Measurements from ENCODE around the gene NTPCR.

The NTPCR gene

DNA sequence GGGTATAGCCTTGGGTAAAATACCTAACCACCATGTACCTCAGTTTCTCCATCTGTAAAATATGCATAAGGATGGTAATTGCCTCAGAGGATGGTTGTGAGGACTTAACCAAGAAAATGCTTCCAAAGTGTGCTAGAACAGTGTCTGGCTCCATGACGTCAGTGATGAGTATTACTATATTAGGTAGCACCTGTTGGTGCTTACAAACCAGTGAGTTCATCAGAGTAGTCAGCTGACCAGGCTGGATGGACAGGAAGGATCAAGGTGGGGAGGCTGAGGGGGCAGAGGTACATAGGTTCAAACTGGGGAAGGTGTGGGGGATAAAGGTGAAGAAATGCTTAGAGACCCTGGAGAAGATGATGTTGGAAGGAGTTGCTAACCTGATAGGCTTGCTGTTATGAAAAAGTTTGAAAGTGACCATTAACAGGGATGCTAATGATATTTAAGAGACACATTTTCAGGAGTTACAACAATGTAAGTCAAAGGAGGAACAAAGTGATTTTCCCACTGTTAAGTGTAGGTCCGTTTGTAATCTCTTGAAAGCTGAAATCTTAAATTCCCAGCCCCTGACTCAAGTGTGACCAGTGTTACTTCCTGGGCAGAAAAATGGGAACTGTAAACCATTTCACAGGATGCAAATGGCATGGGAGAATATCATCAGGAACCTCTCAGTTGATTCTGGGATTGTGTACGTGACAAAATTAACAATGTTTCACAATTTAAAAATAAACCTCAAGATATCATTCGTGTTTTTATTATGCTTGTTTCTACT, 4.4 kb downstream of the NTPCR start:
- Histone ChIP-seq H3K4me3 (no peak overlapping the region), H3K27ac (no peak overlapping the region)

GRCh38 chr1:232956081-232956480, 5.7 kb downstream of the NTPCR start:
- no peak overlapping the region for H3K4me3 ChIP-seq
- no peak overlapping the region for H3K27ac ChIP-seq

DNA sequence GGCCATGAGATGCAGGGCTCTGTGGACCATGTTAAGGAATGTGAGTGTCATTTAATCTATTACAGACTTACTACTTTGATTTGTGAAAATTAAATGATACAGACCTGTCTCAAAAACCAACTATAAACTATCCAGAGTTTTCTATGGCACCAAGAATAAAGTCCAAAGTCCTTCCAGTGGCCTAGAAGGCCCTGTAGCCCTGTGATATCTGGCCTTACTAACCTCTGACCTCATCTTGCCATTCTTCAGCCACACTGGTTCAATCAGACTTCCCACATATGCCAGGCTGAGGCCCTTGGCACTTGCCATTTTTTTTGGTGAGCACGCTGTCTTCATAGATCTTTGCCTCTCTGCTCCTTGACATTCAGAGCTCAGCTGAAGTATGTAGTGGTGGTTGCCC, 7.7 kb downstream of the NTPCR start:
- Histone ChIP-seq H3K4me3 (no peak overlapping the region), H3K27ac (no peak overlapping the region)

DNA sequence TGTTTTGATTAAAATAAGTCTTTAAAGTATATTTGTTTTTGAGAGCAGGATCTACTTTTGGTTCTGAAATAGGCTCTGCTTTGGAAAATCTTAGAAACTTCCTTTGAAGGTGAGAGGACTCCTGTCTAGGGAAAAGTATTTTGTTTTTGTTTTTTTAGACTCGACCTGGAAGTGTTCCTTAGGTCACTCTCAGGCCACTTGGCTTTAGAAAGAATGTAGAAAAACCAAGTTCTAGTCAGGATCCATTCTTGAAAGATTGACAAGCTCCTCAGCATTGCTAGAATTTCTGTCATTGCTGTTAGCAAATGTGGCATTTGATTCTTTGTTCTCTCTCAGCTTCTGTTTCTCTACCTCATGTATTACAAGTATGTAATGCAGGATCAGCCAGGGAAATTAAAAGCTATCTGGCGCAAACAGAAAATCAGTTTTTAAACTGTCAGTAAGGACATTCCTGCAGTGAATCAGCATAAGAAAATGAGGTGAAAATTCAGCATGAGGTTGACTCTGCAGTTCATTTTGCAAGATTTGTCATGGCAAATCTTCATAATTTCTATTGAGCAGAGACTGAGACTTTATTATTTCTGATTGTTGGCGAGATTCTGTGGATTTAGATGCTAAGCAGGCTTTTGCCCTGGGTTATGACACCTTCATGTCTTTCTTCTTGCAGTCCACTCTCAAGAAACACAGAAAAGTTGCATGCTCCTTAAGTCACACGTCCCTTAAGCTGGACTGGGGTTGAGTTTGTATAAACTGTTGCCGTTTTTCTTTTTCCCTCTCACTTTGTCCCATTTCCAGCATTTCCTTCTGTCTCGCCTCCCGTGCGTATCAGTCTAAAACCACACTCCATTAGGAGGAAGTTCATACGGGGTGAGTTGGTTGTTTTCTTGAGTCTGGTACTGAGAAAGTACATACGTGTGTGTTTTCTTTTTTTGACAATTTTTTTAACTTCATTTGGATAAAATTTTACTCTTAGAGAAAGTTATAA, 12.6 kb downstream of the NTPCR start:
- no peak overlapping the region for H3K4me3 ChIP-seq
- H3K27ac ChIP-seq: peak overlapping the region in 6 of 21 experiments; percentile 1 to 42 (median 25)

DNA sequence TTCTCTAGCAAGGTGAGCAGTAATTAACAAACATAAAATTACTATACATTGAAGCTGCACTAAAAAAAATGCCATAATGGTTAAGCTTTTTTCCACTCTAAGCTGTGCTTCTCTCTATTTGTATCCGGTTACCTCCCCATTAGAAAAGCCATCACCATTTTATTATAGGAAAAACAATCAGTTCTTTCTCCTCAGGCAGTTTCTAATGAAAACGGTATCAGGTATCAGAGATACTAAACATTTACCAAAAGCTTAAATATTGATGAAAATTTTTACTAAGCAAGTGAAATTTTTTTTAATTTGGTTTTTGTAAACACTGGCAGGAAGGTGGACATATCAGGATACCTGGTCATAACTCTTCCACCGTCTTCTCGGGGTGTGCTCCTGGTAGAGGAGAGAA, 14.2 kb downstream of the NTPCR start:
- no peak overlapping the region for H3K27ac ChIP-seq
- H3K4me3 ChIP-seq: no peak overlapping the region

DNA sequence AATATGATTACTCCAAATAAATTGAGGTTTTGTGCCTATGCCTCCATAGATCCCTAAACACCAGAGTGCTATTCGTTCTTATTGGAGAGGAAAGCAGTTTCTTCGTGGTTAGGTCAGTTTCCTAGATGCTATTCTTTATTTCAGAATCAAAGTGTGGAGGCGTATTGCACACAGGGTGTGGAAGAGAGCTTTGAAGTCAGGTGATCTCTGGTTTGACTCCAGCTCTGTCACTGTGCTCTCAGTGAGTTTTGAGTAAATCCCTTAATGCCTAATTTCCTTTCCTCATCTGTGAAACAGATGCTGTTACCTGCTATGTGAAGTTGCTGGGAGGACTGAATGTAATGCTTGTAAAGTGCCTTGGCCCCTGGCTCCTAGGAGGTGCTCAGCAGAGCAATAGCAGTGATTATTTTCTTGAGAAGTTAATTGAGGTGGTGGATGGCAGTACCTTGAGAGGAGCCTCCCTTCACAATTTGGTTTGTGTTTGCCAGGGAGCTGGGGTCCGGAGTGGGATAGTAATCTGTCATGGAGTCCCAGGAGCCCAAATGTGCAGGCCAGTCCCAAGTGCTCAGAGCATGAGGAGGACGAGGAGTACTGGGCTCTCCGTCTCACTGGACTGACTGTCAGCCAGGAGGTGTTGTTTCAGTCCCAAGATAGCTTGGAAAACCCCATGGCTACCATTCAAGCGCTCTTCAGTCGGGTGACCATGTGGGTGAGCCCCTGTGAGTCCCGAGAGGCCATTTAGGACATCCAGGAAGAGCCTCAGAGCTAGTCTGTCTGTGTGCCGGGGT, 14.9 kb downstream of the NTPCR start:
- no peak overlapping the region for H3K27ac ChIP-seq
- no peak overlapping the region for H3K4me3 ChIP-seq

DNA sequence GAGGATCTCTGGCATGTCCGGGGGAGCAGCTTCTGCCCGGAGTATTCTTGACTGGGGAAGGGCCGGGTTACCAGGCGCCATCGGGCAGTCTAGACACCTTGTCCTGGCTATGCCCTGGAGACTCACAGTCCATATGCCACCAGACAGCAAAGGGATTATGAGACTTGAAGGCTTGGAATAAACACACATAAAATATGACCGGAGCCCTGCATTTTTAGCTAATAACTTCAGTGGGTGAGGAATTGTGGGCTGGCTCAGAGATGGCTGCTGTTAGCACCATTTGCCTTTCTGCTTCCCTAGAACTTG, 15.5 kb downstream of the NTPCR start:
- Histone ChIP-seq H3K4me3 (no peak overlapping the region), H3K27ac (no peak overlapping the region)

DNA sequence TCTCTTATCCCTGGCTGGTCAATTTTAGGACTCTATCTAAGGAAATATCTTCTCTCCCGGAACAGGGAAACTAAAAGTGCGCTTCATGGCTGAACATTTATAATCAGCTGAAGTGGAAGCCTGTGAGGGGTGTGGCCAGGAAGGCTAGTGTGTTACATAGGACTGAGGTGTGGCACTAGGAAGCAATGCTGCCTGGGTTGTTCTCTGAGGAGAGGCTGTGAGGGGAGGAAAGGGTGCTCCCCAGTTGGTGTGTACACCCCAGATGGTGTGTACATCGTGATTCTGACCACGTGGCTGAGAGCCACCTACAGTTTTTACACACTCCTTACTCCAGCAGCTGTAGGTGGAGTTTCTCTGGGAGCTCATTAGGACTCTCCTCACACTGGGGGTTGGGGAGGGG, 16.3 kb downstream of the NTPCR start:
- no peak overlapping the region for H3K4me3 ChIP-seq
- no peak overlapping the region for H3K27ac ChIP-seq

DNA sequence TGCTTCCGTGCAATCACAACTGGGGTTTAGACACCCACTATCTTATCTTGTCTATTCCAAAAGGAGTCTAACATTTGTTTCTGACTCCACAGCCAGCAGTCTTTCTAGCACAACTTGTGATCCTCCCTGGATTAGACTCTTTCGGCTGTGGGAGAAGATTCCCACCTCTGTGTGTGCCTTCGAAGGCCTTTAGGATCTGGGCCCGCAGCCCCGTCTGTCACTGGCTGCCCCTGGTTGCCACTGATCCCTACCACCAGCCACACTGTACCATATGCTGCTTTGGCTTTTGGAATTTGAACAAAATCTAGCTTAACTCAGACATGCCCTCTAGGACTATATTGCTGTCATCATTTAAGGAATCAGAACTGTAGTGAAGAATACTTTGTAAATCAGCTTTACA, 18.0 kb downstream of the NTPCR start:
- Histone ChIP-seq H3K4me3 (no peak overlapping the region), H3K27ac (no peak overlapping the region)

DNA sequence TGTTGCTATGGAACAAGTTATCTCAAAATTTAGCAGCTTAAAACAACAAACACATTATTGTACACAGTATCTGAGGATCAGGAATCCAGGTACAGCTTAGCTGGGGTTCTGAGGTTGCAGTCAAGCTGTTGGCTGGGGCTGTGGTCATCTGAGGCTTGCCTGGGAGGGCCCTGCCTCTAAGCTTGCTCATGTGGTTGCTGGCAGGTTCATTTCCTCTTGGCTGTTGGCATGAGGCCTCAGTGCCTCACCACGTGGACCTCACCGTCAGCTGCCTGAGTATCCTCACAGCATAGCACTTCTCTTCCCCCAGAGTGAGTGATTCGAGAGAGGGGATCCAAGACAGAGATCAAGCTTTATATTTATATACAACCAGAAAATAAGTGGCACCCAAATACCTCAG, 18.6 kb downstream of the NTPCR start:
- no peak overlapping the region for H3K27ac ChIP-seq
- no peak overlapping the region for H3K4me3 ChIP-seq

DNA sequence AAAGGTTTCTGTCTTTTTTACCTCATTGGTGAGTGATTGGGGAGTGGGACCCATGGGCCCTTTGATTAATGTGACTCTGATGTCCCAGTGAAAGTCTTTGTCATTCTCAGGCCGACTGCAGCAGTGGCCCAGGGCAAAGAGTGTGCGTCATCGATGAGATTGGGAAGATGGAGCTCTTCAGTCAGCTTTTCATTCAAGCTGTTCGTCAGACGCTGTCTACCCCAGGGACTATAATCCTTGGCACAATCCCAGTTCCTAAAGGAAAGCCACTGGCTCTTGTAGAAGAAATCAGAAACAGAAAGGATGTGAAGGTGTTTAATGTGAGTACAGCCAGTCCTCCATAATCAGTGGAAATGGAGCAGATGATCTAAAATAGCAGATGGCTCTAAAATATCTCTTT, 19.4 kb downstream of the NTPCR start:
- Histone ChIP-seq H3K27ac (no peak overlapping the region), H3K4me3 (no peak overlapping the region)

DNA sequence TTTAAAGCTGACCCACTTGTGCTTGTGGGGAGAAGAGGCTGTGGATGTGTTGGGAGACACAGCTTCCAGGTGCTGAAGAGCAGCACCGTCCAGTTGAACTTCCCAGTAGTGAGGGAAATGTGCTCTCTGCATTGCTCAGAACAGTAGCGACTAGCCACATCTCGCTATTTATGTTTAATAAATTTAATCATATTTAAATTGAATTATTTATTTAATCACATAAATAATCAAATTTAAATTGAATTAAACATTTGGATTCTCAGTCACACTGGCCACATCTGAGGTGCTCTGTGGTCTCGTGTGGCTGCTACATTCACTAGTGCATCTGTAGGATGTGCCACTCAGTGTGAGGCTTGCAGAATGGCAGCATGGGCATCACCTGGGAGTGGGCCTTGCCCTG, 20.1 kb downstream of the NTPCR start:
- no peak overlapping the region for H3K27ac ChIP-seq
- no peak overlapping the region for H3K4me3 ChIP-seq

- H3K27ac ChIP-seq: no peak overlapping the region
- no peak overlapping the region for H3K4me3 ChIP-seq
Measured at GRCh38 chr1:232973652-232974611, 23.5 kb downstream of the NTPCR start.

DNA sequence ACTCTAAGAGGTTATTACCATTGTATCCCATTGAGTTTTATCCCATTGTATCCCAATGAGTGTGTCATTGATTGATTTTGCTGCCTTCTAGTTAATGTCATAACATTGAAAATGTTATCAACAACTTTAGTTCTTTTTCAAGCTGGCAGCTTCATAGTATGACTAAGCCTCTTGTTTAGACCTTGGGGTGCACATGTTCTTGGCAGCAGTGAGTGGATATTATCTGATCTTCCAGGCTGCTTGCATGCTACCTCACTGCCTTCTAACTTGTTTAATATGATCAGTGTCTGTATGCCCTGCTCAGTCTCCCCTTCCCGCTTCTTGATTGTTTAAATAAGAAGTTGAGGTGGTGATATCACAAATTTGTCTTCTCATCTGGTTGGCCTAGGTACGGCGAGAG, 24.6 kb downstream of the NTPCR start:
- Histone ChIP-seq H3K27ac (no peak overlapping the region), H3K4me3 (no peak overlapping the region)

DNA sequence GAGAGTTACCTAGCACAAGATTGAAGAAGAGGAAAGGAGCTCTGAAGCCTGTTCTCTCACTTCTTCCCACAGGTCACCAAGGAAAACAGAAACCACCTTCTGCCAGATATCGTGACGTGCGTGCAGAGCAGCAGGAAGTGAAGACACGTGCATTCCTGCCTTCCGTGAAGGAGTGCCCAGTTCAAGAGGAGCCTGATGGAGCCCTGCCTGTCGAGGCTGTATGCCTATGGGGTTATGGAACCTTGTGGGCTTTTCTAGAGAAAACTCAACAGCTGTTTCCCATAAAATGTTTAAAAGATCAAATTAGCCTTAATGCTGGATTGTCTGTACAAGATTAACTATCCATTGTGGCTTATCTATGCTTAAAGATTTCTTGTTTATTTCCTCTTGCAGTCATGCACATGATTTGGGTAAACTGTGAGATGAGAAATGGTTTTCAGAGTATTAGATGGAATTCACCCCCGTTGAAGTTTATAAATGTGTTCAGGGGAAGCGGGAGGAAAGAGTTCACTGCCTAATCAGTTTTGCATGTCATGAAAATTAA, 27.8 kb downstream of the NTPCR start:
- Histone ChIP-seq H3K27ac (peak overlapping the region in 1 of 21 experiments; percentile 4), H3K4me3 (no peak overlapping the region)

DNA sequence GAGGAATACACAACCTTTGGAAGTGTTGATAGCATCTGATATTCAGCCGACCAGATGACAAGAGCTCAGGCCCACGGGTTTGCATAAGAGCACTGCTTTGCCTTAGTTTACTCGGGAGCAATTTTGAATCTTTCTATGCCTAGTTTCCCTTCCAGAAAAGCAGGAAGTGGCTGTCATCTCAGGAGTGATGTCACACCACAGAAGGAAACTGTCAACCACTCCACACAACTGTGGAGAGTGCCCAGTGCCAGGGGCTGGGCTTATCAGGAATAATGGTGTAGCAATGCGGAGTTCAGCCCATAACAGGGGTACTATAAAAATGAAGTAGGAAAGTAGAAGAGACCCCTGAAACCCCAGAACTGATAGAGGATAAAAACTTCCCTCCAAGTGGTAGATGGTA, 28.4 kb downstream of the NTPCR start:
- no peak overlapping the region for H3K4me3 ChIP-seq
- H3K27ac ChIP-seq: no peak overlapping the region

- Histone ChIP-seq H3K27ac (no peak overlapping the region), H3K4me3 (no peak overlapping the region)
Measured at GRCh38 chr1:232979558-232979957, 29.1 kb downstream of the NTPCR start.

- H3K4me3 ChIP-seq: no peak overlapping the region
- H3K27ac ChIP-seq: no peak overlapping the region
Measured at GRCh38 chr1:232980355-232980978, 30.1 kb downstream of the NTPCR start.
